Adipocyte (in vitro differentiated cells): Measurements from ENCODE around the gene SMTNL1.
A peak's percentile ranks its signal among the peaks of the same experiment; 100 is the strongest.

ENCODE experiments used
- DNase-seq: peaks from one replicate; pipeline ENCODE4 v3.0.0-alpha.2; 2015; ENCODE audit warnings: low read depth
- H3K27me3 ChIP-seq: replicated peaks from 2 replicates; pipeline ENCODE4 v1.7.0; 2013; ENCODE audit warnings: mild to moderate bottlenecking, low read length, moderate library complexity; ENCODE audit not compliant: control insufficient read depth, insufficient read depth
- H3K36me3 ChIP-seq: 2 replicates; pipeline ENCODE4 v1.7.0; 2013; ENCODE audit warnings: low read length, mild to moderate bottlenecking, moderate library complexity; ENCODE audit not compliant: control insufficient read depth, insufficient read depth, severe bottlenecking
- H3K4me1 ChIP-seq: 2 replicates; pipeline ENCODE4 v1.7.0; 2013; ENCODE audit warnings: mild to moderate bottlenecking, low read length, moderate library complexity; ENCODE audit not compliant: control insufficient read depth, insufficient read depth
- H3K4me3 ChIP-seq: 2 replicates; pipeline ENCODE4 v1.7.0; 2013; ENCODE audit warnings: mild to moderate bottlenecking, low read length, moderate library complexity
- H3K9ac ChIP-seq: 2 replicates; pipeline ENCODE4 v1.7.0; 2013; ENCODE audit warnings: mild to moderate bottlenecking, low read length, moderate library complexity
- H3K9me3 ChIP-seq: 2 replicates; pipeline ENCODE4 v1.7.0; 2013; ENCODE audit warnings: mild to moderate bottlenecking, low read length, moderate library complexity; ENCODE audit not compliant: control insufficient read depth

Gene SMTNL1

DNA sequence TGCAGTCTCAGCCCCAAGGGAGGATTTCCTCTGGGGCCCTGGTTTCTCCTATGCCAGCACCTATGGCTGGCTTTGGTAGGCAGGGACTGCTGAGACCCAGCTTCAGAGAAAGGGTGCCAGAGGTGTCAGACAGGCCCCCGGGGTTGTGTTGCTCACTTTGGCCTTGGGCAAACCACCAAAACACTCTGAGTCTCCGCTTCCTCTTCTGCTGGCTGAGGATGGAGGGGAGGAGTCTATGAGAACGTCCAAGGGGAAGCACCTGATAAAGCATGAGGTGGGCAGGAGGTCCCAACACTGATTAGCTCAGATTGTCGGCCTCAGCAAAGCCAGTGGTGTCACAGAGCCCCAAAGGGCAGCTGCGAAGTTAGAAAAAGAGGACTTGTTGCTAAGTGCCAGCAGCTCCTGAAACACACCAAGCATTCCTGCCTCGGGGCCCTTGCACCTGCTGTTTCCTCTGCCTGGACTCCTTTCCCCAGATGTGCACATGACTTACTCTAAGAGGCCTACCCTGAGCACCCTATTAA is 10.5 kb downstream of the SMTNL1 start:
- Histone ChIP-seq H3K36me3 (peaks cover 39% of the 10 kb centered on the region), H3K4me1 (peaks cover 7% of the 10 kb centered on the region)
- no peak for DNase-seq

DNA sequence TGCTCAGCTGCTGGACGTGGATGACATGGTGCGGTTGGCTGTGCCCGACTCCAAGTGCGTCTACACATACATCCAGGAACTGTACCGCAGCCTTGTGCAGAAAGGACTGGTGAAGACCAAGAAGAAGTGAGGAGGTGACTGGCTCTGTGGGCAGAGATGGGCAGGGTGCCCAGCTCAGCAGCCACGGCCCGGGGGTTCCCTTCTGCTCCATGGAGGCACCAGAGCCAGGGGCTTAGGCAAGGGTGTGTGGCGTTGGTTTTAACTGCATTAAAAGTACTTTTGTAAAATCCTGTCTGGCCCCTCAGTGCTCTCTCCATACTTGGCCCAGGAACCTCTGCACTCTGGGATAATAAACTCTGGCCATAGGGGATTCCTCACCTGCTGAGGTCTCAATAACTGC is 12.6 kb downstream of the SMTNL1 start:
- DNase-seq, result no peak
- Histone ChIP-seq H3K27me3 (no peaks in the 10 kb centered on the region), H3K36me3 (peaks cover 59% of the 10 kb centered on the region), H3K4me1 (peaks cover 7% of the 10 kb centered on the region), H3K4me3 (no peak overlapping the region), H3K9ac (no peak overlapping the region), H3K9me3 (no peaks in the 10 kb centered on the region)

More for the DNA sequence above, 10.5 kb downstream of the SMTNL1 start:
- no peaks in the 10 kb centered on the region for H3K9me3 ChIP-seq
- H3K4me3 ChIP-seq, result no peak overlapping the region
- H3K27me3 ChIP-seq, result no peaks in the 10 kb centered on the region
- no peak overlapping the region for H3K9ac ChIP-seq

DNA sequence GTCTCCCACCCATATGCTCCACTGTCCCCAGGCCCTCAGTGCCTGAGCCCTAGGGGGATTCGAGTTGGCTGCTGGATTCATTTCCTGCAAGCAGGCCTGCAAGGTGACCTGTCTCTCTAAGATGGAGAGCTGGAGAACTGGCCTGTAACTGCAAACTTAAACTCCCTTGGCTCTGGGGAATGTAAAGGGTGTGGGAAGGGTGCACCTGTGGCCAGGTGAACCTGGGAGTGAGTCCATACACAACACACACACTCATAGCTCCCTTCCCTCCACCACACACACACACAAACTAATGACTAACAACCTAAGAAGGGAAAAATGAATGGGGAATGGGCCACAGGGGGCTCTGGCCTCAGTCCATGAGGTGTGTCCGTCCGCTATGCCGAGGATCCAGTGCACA is 14.5 kb downstream of the SMTNL1 start:
- Histone ChIP-seq H3K9ac (no peak overlapping the region), H3K27me3 (no peaks in the 10 kb centered on the region), H3K4me1 (peaks cover 7% of the 10 kb centered on the region), H3K4me3 (no peak overlapping the region), H3K9me3 (no peaks in the 10 kb centered on the region), H3K36me3 (peaks cover 78% of the 10 kb centered on the region)
- DNase-seq, result no peak

DNA sequence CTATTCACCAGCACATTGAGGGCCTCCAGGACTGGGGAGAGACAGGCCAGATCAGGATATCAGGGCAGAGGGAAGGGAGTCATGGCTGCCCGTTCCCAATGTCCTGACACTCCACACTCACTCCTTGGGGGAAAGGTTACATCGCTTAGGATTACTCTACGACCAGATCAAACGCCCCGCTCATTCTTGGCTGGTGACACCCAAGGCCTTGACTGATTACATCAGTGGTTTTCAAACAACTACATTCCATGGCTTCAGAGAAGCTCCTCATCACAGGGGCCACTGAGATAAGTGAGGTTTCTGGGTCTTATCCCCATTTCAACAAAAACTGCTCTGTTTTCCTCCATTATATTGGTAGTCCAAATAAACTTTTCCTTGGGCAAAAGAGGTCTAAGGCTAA is 15.1 kb downstream of the SMTNL1 start:
- H3K4me3 ChIP-seq, result no peak overlapping the region
- peaks cover 3% of the 10 kb centered on the region for H3K4me1 ChIP-seq
- H3K27me3 ChIP-seq, result no peaks in the 10 kb centered on the region
- peaks cover 83% of the 10 kb centered on the region for H3K36me3 ChIP-seq
- no peak overlapping the region for H3K9ac ChIP-seq
- DNase-seq, result no peak
- no peaks in the 10 kb centered on the region for H3K9me3 ChIP-seq

DNA sequence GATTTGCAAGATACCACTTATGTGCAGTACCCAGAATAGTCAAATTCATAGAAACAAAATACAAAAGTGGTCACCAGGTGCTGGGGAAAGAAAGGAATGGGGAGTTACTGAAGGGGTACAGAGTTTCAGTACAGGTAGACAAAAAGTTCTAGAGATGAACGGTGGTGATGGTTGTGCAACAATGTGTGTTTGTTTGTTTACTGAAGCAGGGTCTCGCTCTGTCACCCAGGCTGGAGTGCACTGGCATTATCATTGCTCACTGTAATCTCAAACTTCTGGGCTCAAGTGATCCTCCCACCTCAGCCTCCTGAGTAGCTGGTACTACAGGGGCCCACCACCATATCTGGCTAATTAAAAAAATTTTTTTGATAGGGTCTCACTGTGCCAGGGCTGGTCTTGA is 18.0 kb downstream of the SMTNL1 start:
- Histone ChIP-seq H3K9me3 (no peaks in the 10 kb centered on the region), H3K27me3 (no peaks in the 10 kb centered on the region), H3K4me3 (no peak overlapping the region), H3K4me1 (no peaks in the 10 kb centered on the region), H3K9ac (no peak overlapping the region), H3K36me3 (peaks cover 94% of the 10 kb centered on the region)
- no peak for DNase-seq

DNA sequence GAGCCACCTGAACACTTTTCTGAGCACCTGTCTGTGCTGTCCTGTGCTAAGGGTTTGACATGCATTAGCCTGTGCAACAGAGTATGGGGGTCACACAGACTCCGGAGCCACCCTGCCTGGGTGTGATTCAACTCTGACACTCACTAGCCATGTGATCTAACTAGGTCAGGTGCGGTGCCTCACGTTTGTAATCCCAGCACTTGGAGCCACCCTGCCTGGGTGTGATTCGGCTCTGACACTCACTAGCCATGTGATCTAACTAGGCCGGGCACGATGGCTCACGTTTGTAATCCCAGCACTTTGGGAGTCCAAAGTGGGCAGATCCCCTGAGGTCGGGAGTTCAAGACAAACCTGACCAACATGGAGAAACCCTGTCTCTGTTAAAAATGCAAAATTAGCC is 18.6 kb downstream of the SMTNL1 start:
- Histone ChIP-seq H3K9ac (no peak overlapping the region), H3K36me3 (peaks cover 88% of the 10 kb centered on the region), H3K9me3 (no peaks in the 10 kb centered on the region)

DNA sequence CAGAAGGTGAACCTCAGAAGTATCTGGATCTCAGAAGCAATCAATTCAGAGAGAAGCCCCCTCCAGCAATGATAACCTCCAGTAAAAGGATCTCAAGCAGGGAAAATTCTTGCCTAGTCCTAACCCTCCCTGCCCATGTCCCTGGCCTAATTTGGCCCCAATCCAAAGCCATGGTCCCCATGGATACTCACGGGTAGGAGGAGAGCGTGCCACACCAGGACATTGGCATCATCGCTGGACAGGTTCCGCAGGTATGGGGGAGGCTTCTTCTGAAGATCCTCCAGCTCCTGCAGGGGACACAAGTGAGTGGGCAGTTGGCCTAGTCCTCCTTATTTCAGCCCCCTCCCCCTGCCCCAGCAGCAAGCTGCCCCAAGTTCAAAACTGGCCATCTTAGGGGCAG is 22.8 kb downstream of the SMTNL1 start:
- Histone ChIP-seq H3K9ac (no peak overlapping the region), H3K36me3 (peaks cover 50% of the 10 kb centered on the region), H3K27me3 (no peaks in the 10 kb centered on the region), H3K4me1 (no peaks in the 10 kb centered on the region), H3K9me3 (no peaks in the 10 kb centered on the region), H3K4me3 (no peak overlapping the region)
- DNase-seq, result no peak

More for the DNA sequence above, 18.6 kb downstream of the SMTNL1 start:
- no peaks in the 10 kb centered on the region for H3K4me1 ChIP-seq
- H3K4me3 ChIP-seq, result no peak overlapping the region
- DNase-seq, result no peak
- no peaks in the 10 kb centered on the region for H3K27me3 ChIP-seq

DNA sequence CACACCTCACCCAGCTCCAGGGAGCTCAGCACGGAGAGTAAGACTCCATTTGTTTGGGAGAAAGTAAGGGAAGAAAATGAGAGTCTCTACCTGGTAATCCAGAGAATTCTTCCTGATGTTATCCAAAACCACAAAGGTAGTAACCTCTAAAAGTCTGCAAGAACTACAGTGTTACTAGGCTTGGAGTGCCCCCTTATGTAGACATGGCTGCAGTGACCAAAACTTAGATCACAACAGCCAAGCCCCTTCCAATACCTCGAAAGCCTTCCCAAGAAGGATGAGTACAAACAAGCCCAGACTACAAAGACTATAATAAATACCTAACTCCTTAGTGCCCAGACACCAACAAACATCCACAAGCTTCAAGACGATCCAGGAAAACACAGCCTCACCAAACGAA is 25.2 kb downstream of the SMTNL1 start:
- DNase-seq, result no peak
- peaks cover 11% of the 10 kb centered on the region for H3K4me1 ChIP-seq
- H3K27me3 ChIP-seq, result no peaks in the 10 kb centered on the region
- no peak overlapping the region for H3K4me3 ChIP-seq
- H3K9me3 ChIP-seq, result no peaks in the 10 kb centered on the region
- H3K9ac ChIP-seq, result no peak overlapping the region
- peaks cover 26% of the 10 kb centered on the region for H3K36me3 ChIP-seq

DNA sequence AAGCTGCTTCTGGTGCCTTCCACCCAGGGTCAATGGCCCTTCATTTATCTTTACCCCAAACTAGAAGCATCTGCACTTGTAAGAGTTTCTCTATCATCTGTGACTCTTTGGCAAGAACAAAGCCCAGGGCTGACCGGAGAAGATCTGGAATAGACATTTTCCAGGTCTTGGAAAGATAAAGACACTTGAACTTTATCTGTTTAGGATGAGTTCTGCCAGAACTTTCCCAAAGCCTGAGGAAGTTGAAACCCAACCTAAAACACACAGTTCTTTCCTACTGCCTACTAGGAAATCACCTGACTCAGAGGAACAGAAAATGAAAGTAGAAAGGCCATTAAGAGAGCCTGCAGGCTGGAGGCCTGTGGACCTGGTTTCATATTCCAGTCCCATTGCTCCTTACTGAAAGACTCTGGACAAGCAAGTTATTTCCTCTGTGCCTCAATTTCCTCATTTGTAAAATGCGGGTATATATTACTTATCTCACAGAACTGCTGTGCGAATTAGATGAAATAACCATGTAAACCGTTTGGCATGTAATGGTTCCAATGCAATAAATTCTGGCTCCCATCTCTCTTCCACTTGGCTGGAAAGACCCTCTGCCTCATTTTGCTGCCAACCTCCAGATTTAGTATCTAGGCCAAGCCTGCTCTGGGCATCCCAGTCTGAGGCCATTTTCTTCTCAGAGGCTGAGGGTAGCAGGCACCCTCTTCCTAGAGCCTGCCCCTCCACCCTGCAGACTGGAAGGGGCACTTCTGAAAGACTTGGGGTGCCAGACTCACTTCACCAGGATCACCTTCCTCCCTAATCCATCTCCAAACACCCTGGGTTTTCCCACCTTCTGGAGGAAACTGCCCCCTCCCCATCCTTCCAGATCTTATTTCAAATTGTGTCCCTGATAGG is 28.9 kb downstream of the SMTNL1 start:
- Histone ChIP-seq H3K27me3 (no peaks in the 10 kb centered on the region), H3K4me1 (peaks cover 27% of the 10 kb centered on the region), H3K4me3 (peak overlapping the region; percentile 96), H3K9ac (peak overlapping the region; percentile 94), H3K9me3 (no peaks in the 10 kb centered on the region), H3K36me3 (no peaks in the 10 kb centered on the region)
- DNase-seq, result peak; percentile 79

DNA sequence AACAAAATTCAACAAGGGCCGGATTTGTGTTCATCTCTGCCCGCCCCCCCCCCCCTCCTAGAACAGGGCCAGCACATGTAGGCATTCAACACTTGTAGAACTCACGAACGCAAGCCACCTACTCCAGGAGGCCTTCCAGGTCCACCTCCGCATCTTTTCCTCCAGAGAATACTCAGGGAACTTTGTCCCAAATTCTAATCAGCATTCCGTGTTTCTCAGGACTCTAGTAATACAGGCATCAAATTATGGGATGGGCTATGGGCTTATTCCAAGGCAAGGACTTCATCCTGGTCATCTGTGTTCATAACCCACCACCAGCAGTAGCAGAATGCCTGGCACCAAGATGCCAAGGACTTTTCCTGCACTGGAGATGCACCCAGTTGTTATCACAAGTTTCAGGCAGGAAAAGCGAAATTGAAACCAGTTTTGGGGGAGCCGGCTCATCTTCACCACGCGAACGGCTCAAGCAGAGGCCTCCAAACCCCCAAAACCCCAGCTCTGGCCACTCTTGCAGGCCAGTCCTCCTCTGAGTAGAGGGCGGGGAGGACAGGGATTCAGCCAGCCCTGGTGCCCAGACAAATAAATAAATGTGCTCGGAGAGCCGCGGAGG is 29.6 kb downstream of the SMTNL1 start:
- peak; percentile 53 for DNase-seq
- Histone ChIP-seq H3K9me3 (no peaks in the 10 kb centered on the region), H3K27me3 (no peaks in the 10 kb centered on the region), H3K4me1 (peaks cover 27% of the 10 kb centered on the region), H3K4me3 (peak overlapping the region; percentile 96), H3K36me3 (no peaks in the 10 kb centered on the region), H3K9ac (peak overlapping the region; percentile 94)

DNA sequence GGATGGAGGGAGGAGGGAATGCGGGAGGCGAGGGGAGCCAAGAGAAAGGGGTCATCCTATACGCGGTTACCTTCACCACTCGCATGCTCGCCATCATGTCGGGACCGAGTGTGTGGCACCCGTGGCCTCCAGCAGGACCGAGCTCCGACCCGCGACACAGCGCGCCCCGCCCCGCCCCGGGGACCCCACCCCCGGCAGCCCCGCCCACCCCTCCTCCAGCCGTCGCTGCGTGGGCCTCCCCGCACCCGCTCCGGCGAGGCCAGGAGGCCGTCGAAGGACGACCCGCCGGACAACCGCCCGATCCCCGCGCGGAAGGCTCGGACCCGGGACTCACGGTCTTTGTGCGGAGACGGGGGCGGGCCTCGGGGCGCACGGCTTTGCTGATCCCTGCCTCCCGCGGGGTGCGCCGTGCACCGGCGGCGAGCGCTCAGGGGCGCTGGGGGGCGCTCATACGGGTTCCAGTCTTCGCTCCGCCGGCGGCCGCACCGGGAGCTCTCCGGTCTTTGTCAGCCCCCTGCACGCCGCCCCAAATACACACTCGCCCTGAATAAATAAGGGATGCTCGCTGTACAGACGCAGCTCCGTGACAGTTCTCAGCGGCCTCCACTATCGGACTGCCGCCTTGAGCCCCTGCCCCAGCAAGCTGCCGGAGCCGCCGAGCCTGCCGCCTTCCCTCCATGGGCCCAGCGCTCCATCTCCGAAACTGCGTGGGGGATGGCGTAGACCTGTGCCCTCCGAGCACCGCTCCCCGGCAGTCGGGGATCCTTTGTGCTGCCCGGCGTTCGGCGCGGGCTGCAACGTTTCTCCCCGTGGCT is 30.3 kb downstream of the SMTNL1 start, which contains the start of gene UBE2L6:
UBE2L6 (minus strand) TSS at position 158 of the 815 bp plus-strand sequence; CDS start at position 97, 61 bp downstream.
- peak; percentile 72 for DNase-seq
- Histone ChIP-seq H3K4me3 (peak within 1 kb of the TSS; percentile 96), H3K9ac (peak within 1 kb of the TSS; percentile 95), H3K4me1 (peaks cover 27% of the 10 kb centered on the region), H3K9me3 (no peaks in the 10 kb centered on the region), H3K27me3 (no peaks in the 10 kb centered on the region), H3K36me3 (no peaks in the 10 kb centered on the region)
